AG08396 (cell line): ENCODE measurements around the gene ANO9.
"Not testable (repeated sequence)": the region's sequence is repeated elsewhere in the genome, so short reads cannot be mapped to it uniquely, and the experiment has no call there.

Experiments used
- DNase-seq: peaks from one replicate; pipeline ENCODE4 v3.0.0; 2012; ENCODE audit warnings: low spot score, mixed read lengths

The ANO9 gene

DNA sequence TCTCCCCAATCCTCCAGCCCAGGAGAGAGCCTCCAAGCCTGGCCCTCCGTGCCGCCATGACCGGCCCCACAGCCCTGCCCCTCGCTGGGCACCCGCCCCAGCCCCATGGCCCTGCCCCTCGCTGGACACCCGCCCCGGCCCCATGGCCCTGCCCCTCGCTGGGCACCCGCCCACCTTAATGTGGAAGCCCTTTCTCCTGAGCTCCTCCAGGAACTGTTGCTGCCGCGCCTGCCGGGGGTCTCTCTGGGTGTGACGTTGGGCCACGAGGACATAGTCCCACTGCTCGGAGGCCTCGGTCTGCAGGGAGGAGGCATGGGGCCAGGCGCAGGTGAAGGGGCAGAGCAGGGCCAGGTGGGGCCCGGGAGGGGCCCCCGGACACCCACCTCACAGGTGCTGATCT lies 8.2 kb downstream of the ANO9 start:
- DNase-seq: no peak

DNA sequence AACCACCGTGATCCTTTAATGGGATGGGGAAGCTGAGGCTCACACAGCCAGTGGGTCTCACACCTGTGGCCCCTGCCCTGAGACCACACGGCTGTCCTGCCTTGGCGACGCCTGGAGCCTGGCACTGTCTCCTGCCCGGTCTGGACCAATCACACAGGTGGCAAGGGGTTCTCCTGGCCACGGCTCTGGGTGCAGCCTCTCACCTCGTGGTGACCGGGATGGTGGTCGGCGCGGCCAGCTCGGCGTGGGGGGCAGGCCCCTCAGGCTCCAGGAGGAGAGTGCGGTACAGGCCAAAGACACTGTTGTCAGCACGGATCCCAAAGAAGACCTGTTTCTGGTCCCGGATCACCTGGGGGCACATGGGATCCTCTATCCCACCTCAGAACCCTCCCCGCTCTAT lies 8.7 kb downstream of the ANO9 start:
- DNase-seq: no peak

DNA sequence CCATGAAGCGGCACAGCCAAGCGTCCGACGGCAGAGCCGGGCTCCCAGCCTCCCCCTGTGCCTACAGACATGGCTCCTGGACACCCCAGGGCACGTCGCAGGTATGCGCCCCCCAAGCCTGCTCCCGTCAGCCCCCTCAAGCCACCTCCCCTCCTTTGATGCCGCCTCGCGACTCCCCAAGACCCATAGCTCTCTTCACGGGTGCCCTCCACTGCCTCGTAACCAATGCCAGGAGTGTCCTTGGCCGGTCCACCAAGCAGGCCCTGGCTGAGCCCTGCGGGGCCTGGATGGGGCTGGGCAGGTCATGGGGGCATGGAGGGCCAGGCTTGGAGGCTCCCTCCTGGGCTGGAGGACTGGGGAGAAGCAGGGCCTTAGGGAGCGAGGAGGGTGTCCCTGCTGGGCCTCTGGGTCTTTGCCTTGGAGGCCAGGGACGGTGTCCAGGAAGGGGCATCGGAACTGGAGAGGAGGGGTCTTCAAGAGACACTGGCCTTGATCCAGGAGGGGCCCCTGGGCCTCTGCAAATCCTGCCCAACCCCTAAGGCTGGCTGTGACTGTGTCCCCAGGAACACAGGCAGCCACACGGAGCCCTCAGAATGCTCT lies 9.2 kb downstream of the ANO9 start:
- DNase-seq: no peak

DNA sequence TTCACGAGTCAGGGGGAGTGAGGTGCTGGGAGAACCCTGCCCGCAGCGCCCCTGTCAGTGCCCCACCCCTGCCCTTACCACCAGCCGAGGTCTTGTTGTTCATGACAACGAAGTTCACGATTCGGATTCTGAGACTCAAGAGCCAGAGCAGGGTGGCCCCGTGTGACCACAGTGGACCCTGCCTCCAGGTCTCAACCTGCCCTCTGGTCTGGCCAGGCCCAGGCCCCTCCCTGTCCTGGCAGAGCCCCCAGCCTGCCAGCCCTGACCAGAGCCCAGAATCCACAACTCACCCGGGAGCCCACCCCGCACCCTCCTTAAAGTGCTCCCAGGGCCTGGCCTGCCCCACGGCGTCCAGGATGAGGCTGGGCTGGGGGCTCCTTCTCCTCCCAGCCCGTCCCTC lies 9.9 kb downstream of the ANO9 start:
- no peak for DNase-seq

DNA sequence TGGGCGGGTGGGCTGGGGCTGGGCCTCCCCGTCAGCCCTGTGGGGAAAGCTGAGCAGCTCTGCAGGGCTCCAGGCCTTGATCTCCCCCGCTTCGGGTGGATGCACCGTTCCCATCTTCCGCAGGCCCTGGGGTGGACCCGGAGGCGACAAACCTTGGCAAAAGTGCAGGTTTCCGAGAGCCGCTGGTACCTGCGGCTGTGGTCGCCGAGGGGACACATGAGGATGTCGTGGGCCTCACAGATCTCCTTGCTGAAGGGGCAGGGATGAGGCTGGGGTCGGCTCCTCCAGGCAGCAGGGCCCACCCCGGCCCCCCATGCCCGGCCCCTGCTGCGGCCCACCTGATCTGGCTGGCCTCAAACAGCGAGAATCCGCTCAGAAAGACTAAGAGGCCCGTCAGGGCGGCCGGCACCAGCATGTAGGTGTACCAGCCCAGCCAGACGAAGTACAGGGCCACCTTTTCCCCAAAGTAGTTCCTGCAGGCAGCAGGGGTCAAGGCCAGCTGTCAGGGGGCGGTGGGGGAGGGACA lies 11.8 kb downstream of the ANO9 start:
- no peak for DNase-seq

DNA sequence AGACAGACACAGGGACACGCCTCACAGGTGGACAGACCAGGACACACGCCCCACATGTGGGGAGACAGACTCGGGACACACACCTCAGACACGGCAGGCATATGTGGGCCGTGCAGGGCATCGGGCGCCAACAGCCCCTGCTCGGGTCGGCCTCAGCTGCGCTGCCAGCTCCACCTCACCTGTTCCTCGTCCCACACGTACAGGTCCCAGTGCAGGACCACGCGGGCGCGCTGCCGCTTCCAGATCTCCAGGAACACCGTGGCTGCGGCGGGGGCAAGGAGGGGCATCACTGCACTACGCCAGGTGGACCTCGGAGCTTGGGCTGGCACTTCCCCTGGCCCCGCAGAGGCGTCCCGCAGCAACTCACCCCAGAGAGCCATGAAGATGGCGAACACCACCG lies 12.4 kb downstream of the ANO9 start:
- DNase-seq: no peak

DNA sequence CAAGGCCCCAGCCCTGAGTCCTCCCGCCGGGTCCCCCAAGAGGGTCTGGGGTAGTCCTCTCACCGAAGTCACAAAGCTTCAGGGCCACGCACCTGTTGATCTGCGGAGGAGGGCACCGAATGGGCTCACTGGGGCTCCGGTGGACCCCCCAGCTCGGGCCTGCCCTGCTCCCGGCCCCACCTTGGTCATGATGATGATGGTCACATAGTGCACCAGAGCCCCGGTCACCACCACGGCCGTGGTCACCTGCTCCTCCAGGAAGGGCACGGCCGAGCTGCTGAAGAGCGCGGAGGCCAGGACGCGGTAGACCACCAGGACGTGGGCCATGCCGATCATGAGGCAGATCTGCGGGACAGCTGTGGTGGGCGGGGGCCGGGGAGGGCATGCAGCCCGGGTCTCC lies 13.5 kb downstream of the ANO9 start:
- DNase-seq: no peak

DNA sequence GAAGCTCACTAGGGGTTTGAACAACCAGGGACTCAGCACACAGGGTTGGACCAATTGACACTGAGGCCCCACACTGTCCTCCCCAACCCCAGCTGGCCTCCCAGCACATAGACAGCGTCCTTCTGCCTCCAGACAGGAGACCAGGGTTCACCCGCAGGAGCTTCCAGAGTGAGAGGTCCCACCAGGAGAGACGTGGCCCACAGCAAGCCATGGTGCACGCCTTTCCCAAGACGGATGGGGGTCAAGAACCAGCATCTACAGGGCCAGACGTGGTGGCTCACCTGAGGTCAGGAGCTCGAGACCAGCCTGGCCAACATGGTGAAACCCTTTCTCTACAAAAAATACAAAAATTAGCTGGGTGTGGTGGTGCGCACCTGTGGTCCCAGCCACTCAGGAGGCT lies 15.0 kb downstream of the ANO9 start:
- no peak for DNase-seq

DNA sequence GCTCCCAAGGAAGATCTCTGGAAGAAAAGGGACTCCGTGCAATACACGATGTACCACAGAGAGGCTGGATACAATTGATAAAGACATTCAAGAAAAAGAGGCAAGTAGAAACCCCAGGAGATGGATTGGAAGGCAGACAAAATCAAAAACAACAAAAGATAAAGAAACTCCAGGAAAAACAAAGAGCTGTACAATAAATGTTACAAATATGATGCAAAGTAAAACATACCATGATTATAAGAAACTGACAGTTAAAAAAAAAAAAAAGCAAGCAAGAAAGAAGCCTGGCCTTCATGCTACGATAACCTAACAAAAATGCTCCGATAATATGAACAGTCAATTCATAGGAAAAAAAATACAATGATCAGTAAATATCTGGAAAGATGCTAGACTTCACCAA lies 16.5 kb downstream of the ANO9 start:
- no peak for DNase-seq

DNA sequence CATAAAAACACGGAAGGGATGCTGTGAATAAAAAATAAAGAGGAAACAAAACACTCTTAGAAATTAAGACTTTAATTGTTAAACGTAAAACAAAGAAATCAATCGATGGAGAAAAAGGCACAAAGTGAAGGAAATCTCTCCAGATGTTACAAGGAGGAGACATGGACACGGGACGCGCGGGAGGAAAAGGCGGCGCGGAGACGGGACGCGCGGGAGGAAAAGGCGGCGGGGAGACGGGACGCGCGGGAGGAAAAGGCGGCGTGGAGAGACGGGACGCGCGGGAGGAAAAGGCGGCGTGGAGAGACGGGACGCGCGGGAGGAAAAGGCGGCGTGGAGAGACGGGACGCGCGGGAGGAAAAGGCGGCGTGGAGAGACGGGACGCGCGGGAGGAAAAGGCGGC lies 17.0 kb downstream of the ANO9 start:
- DNase-seq: not testable (repeated sequence)

DNA sequence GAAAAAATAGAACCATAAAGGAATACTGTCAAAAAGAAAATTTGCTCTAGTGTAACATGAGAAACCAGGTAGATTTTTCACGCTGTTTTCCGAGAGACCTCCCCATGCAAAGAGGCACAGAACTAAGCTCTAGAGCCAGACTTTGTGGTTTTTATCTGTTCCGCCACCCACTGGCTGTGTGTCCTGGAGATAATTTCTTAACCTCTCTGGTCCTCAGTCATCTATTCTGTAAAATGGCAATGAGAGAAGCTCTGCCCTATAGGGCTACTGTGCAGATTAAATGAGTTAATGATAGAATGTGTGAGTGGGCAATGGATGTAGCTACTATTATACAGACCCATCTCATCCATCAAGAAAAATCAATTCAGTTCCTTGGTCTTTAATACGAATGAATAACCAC lies 17.6 kb downstream of the ANO9 start:
- DNase-seq: no peak

DNA sequence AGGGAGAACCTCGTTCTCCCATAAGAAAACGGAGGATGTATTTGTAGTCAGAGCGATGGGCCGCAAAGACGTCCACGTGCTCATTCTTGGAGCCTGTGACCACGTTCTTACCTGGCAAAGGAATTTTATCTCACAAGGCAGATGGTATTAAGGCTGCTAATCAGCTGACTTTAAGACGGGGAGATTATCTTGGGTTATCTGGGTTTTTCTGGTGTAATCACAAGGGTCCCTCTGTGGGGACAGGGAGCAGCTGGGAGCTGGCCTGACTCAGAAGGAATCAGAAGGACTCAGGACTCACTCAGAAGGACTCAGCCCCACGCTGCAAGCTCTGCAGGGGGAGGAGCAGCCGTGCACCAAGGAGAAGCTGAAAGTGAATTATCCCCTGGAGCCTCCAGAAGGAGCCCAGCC lies 19.6 kb downstream of the ANO9 start:
- DNase-seq: no peak

DNA sequence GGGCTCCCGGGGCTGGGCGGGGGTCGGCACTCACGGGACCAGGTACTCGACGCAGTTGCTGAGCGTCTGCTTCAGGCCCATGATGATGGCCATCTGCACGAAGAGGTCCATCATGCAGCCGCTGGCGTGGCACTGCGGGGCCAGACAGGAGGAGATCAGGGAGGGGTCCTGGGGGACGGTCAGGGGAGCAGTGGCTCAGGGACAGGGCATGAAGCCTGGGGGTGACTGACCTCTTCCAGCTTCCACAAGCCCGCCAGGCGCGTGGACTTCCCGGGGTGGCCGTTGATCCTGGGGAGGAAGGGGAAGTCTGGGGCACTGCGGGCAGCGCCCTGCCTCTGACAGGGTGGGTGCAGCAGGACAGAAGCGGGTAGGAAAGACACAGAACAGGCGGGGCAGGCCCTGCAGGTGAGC lies 20.9 kb downstream of the ANO9 start:
- DNase-seq: no peak

DNA sequence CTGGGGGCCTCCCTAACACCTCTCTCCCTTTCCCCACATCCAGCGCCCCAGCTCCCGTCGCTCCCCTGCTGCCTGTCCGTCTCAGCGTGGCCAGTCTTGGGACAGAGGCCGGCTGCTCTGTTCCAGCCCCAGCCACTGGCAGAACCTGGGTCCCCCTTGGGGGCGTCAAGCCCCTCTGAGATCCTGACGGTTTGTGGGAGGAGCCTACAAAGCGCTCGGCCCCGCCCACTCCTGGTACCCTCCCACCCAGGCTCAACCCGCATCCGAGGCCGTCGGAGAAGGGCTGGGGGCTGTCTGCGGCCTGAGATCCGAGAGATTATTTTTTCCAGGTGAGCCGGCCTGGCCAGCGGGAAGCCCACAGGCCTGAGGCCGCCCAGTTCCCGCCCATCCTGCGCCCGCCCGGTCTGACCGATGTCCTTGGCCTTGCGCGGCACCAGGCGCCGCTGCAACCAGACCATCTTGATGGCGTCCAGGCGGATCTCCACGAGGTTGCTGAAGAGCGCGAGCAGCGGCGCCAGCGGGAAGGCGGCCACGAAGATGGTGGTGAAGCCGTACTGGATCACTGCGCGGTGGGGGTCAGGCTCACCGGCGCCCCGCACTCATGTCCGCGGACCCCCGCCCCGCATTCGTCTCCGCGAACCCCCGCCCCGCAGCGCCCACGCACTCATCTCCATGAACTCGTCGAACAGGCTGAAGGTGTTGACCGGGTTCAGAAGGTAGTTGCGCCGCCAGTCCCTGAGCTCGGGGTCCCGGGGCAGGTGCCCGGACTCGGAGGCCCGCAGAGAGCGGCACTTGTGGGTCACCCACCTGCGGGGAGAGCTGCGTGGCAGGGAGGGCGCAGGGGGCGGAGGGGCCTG lies 21.5 kb downstream of the ANO9 start:
- DNase-seq: no peak

DNA sequence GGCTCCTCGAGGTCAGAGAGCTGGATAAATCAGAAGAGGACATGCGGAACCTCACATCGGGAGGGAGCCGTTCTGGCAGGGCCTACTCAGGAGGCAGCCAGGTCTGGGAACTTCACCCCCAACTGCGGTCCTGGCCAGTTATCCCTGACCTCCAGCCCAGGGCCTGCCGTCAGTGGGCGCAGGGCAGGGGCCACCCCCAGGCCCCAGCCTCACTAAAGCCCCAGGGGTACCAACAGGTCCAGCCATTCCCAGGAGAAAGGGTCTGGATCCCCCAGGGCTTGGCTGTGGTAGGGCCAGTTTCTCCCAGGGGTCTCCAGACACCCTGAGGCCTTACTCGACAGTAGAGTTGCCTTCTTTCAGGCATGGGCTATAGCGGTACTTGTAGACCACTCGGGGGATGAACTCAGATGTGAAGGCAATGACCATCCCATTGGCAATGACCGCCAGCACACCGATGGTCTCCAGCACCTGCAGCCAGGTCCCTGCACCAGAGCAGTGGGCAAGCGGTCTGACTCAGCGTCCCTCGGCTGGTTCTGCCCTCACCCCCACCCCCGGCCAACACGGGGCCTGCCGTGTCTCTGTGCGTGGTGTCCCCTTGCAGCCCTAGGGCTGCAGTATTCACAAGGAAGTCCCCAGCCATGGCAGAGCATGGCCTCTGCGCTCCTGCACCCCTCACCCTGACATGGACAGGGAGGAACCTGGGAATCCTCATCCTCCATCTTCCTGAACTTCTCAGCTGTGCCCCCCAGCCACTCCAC lies 22.4 kb downstream of the ANO9 start:
- no peak for DNase-seq

DNA sequence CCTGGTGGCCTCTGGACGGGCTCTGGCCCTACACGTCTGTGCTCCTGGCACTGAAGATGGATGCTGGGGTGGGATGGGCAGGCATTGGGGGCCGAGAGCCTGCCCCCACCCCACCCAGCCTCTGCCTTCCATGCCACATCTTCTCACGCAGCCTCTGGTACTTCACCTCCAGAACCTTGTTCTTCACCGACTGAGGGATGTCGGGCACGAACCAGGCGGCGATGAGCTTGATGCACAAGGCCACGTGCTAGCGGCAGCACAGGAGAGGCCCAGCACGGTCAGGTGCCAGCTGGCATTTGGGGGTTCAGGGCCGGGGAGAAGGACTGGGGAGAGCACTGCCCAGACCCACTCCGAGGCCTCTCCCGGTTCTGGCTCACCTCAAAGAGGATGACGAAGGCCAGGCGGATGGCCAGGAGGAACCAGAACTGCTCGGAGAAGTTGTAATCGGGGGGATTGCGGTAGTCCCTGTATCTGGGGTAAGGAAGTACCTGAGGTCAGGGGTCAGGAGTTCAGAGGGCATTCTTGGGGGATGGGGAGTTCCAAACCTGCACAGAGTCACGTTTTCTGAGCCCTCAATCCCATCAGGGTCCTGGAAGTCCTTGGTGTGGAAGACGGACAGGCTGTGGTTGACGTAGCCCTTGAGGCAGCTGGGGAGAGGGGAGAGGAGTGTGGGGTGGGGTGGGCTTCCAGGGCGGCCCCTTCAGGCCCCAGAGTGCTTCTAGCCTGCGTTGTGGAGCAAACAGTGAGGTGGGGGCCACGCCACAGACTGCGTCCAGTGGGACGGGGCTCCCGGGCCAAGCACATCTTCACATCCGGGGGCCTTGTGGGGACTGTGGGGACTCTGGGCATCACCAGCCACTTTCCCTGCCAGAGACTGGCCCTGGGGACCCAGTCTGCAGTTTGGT lies 23.2 kb downstream of the ANO9 start:
- no peak for DNase-seq

DNA sequence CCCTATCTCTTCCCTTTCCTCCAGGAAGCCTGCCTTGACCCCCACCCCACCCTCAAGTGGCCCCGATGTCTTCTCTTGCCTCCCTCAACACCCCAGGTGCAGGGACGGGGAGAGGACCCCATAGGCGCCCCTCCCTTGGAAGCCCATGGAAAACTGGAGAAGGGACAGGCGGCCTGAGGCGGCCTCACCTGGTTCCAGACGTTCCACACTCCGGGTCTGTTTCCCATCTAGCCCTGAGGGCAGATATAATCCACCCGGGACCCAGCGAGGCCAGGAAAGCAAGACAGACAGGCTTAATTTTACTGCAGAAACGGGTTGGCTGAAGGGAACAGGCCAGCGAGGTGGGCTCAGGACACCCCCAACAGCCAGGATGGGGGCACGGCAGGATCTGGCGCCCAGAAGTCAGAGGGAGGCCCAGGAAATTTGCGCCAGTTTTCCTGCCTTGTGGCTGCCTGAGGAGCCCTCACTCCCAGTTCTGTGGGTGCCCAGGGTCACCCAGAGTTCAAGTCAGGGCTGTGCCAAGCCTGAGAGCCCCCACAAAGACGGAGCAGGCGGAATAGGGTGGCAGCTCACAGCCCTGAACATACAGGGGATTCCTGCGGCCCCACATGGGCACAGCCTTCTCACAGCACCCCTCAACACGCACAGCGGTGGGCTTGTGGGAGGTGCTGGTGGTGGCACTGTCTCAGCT lies 24.0 kb downstream of the ANO9 start:
- no peak for DNase-seq

DNA sequence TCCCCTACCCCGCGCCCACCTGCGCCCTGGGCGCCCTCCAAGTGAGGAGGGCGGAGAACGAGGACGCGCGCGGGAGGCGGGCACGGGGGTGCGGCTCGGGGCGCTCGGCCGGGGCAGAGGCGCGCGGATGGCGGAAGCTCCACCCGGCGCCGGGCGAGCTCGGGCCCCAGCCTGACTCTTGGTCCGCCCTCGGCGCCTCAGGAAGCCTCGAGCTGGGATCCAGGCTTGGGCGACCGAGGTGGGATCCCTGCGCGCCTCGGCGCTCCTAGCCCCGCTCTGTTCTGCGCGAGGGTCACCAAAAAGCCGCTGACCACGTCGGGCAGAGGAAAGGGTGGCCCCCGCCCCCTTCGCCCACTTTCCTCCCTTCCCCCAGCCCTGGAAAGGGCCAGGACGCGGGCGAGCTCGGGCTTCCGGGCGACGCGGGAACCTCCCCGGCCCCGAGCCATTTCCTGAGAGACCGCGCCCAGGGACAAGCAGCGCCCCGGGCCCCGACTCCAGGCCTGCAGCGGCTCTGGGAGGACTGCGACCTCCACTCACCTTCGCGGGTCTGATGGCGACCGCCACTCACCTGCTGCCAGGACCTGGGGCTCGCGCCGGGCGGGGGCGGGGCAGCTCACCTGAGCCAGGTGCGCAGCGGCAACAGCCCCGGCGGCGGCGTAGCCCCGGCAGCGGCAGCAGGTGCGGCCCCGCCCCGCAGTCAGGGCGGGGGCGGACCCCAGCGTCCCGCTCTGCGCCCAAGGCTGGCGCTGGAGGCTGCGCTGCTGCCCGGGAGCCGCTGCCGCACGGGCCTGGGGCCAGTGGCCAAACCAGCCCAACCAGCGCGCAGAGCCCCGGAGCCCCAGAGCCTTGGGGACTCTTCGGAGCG lies 24.8 kb downstream of the ANO9 start:
- peak; percentile 65 for DNase-seq

DNA sequence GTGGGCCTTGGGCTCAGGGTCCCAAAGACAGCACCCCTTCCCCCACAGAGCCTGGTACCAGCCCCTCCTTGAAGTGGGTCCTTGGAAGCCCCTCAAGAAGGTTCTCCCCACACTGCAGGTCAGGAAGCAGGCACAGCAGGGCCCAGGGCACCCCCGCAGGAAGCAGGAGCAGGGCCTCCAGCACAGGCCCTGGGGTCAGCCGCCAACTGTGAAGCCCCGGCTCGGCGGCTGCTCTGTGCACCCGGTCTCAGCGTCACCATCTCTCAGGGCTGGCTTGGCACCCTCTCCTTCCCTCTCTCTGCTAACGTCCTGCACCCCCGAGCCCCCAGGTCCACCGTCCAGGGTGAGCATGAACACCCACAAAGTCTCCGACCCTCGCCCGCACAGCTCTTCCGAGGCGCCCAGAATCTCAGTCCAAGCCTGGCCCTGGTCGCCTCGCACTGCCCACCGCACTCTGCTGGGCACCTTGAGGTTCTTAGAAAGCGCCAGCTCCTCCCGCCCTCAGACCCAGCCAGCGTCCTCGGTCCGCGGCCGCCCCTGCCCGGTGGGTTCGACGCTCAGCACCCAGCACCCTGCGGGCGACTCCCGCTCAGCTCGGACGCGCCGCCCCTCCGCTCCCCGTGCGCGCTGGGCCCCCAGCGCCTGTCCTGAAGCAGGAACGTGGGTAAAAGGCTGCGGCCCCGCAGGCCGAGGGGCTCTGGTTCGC lies 25.6 kb downstream of the ANO9 start:
- no peak for DNase-seq

DNA sequence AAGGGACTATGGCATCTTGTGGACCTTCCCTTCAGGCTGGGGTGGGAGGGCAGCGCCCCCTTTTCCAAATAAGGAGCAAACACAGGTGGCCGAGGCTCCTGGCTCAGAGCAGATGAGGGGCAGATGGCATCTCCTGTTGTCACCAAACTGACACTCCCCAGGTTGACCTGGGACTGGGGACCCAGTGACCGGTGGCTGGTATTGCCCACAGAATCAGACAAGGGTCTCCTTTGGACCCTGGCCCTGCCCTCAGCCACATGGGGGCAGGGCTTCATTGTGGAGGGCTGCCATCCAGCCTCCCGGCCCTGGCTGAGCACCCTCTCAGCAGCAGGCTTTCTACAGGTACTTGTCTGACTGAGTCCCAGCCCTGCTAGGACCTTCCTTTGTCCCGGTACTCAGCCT lies 26.2 kb downstream of the ANO9 start:
- no peak for DNase-seq
